HAP-1 (cell line): ENCODE results near the gene HCRTR1.

ENCODE experiments used
- DNase-seq, 2 experiments: peaks; one replicate each; pipeline ENCODE4 v3.0.0-alpha.2; 2016 to 2020; ENCODE audit warnings: low spot score in 2 of 2
- H3K27me3 ChIP-seq: fragments of 250-450 bp; sonication (Bioruptor Pico); 2 replicates; pipeline ENCODE4 v1.5.1; 2020; ENCODE audit warnings: low read depth, mild to moderate bottlenecking, moderate library complexity
- H3K36me3 ChIP-seq: fragments of 250-450 bp; sonication (Bioruptor Pico); replicated peaks from 2 replicates; pipeline ENCODE4 v1.5.1; 2020; ENCODE audit warnings: mild to moderate bottlenecking
- H3K4me1 ChIP-seq: fragments of 250-450 bp; sonication (Bioruptor Pico); 2 replicates; pipeline ENCODE4 v1.5.1; 2020; ENCODE audit warnings: mild to moderate bottlenecking
- H3K4me3 ChIP-seq: fragments of 250-450 bp; sonication (Bioruptor Pico); 2 replicates; pipeline ENCODE4 v1.5.1; 2020; ENCODE audit warnings: mild to moderate bottlenecking, moderate library complexity
- H3K9me3 ChIP-seq: fragments of 250-450 bp; sonication (Bioruptor Pico); 2 replicates; pipeline ENCODE4 v1.5.1; 2020; ENCODE audit warnings: mild to moderate bottlenecking, moderate library complexity
- in situ Hi-C: fragments of 300-500 bp; cut with MboI; formaldehyde crosslinking; loops from 3 replicates; pipeline ENCODE4 v1.14.3; 2020; ENCODE audit warnings: low sequenced_read_pairs, inconsistent platforms, mixed read lengths

HCRTR1 gene

GRCh38 chr1:31576743-31577455 is 40.6 kb upstream of the HCRTR1 start:
- no peak overlapping the region for H3K4me3 ChIP-seq
- H3K4me1 ChIP-seq, result no peaks in the 10 kb centered on the region
- H3K9me3 ChIP-seq, result no peaks in the 10 kb centered on the region
- in situ Hi-C loops, result no loop called here
- H3K27me3 ChIP-seq, result no peaks in the 10 kb centered on the region
- no peaks in the 10 kb centered on the region for H3K36me3 ChIP-seq
- no peak for DNase-seq

GRCh38 chr1:31577515-31578192 is 39.8 kb upstream of the HCRTR1 start:
- Histone ChIP-seq H3K4me3 (no peak overlapping the region), H3K4me1 (no peaks in the 10 kb centered on the region), H3K9me3 (no peaks in the 10 kb centered on the region), H3K27me3 (no peaks in the 10 kb centered on the region), H3K36me3 (no peaks in the 10 kb centered on the region)
- in situ Hi-C loops, result no loop called here
- no peak for DNase-seq

GRCh38 chr1:31579374-31579773 is 38.1 kb upstream of the HCRTR1 start:
- DNase-seq, result no peak
- Histone ChIP-seq H3K27me3 (no peaks in the 10 kb centered on the region), H3K36me3 (no peaks in the 10 kb centered on the region), H3K4me1 (no peaks in the 10 kb centered on the region), H3K4me3 (no peak overlapping the region), H3K9me3 (no peaks in the 10 kb centered on the region)
- in situ Hi-C loops, result no loop called here

GRCh38 chr1:31580513-31580870 is 37.0 kb upstream of the HCRTR1 start:
- H3K4me1 ChIP-seq, result no peaks in the 10 kb centered on the region

GRCh38 chr1:31580891-31581603 is 36.4 kb upstream of the HCRTR1 start:
- no peak for DNase-seq
- Histone ChIP-seq H3K36me3 (no peaks in the 10 kb centered on the region), H3K4me3 (no peak overlapping the region), H3K4me1 (no peaks in the 10 kb centered on the region), H3K9me3 (no peaks in the 10 kb centered on the region), H3K27me3 (no peaks in the 10 kb centered on the region)
- in situ Hi-C loops, result no loop called here

More at GRCh38 chr1:31580513-31580870, 37.0 kb upstream of the HCRTR1 start:
- in situ Hi-C loops, result no loop called here
- Histone ChIP-seq H3K4me3 (no peak overlapping the region), H3K27me3 (no peaks in the 10 kb centered on the region), H3K9me3 (no peaks in the 10 kb centered on the region), H3K36me3 (no peaks in the 10 kb centered on the region)
- no peak for DNase-seq

GRCh38 chr1:31581821-31582810 is 35.4 kb upstream of the HCRTR1 start:
- no peaks in the 10 kb centered on the region for H3K27me3 ChIP-seq
- no peak for DNase-seq
- in situ Hi-C loops, result no loop called here
- no peak overlapping the region for H3K4me3 ChIP-seq
- H3K36me3 ChIP-seq, result no peaks in the 10 kb centered on the region
- H3K4me1 ChIP-seq, result no peaks in the 10 kb centered on the region
- no peaks in the 10 kb centered on the region for H3K9me3 ChIP-seq

GRCh38 chr1:31583082-31583994 is 34.2 kb upstream of the HCRTR1 start:
- Histone ChIP-seq H3K9me3 (no peaks in the 10 kb centered on the region), H3K27me3 (no peaks in the 10 kb centered on the region), H3K4me1 (no peaks in the 10 kb centered on the region), H3K4me3 (no peak overlapping the region), H3K36me3 (no peaks in the 10 kb centered on the region)
- DNase-seq, result no peak
- in situ Hi-C loops, result no loop called here

- DNase-seq, result peak in 1 of 2 experiments; percentile 47
- H3K4me1 ChIP-seq, result no peaks in the 10 kb centered on the region
- H3K9me3 ChIP-seq, result no peaks in the 10 kb centered on the region
- H3K36me3 ChIP-seq, result no peaks in the 10 kb centered on the region
- H3K27me3 ChIP-seq, result no peaks in the 10 kb centered on the region
- H3K4me3 ChIP-seq, result no peak overlapping the region
- in situ Hi-C loops, result no loop called here
Measured at GRCh38 chr1:31583995-31584868, 33.3 kb upstream of the HCRTR1 start.

- Histone ChIP-seq H3K36me3 (no peaks in the 10 kb centered on the region), H3K4me1 (no peaks in the 10 kb centered on the region), H3K4me3 (no peak overlapping the region), H3K27me3 (no peaks in the 10 kb centered on the region), H3K9me3 (no peaks in the 10 kb centered on the region)
- no peak for DNase-seq
- in situ Hi-C loops, result no loop called here
Measured at GRCh38 chr1:31584869-31585735, 32.4 kb upstream of the HCRTR1 start.

- in situ Hi-C loops, result no loop called here
- no peak for DNase-seq
- no peak overlapping the region for H3K4me3 ChIP-seq
- no peaks in the 10 kb centered on the region; the same call in 1 of the 2 replicates for H3K27me3 ChIP-seq
- H3K36me3 ChIP-seq, result no peaks in the 10 kb centered on the region
- no peaks in the 10 kb centered on the region for H3K4me1 ChIP-seq
- no peaks in the 10 kb centered on the region for H3K9me3 ChIP-seq
Measured at GRCh38 chr1:31585736-31586365, 31.6 kb upstream of the HCRTR1 start.
